H9 (cell line): ENCODE data around the gene TEKT3. TPM values are rescaled to one million over a fixed set of nuclear protein-coding genes. Genes with fewer than 3 reads are reported as not detected.

Experiments used
- DNase-seq: peaks from one replicate; pipeline ENCODE4 v3.0.0-alpha.2; 2017
- H2AFZ ChIP-seq: one replicate; pipeline ENCODE4 v1.6.1; 2013; ENCODE audit warnings: mild to moderate bottlenecking, low read length, control low read depth, moderate library complexity
- H2AK5ac ChIP-seq: 2 replicates; pipeline ENCODE4 v1.6.1; 2013; ENCODE audit warnings: low read length, control low read depth, mixed read lengths; ENCODE audit not compliant: insufficient read length
- H2BK120ac ChIP-seq: one replicate; pipeline ENCODE4 v1.6.1; 2013; ENCODE audit warnings: low read depth, mild to moderate bottlenecking, low read length, control low read depth, inconsistent platforms; ENCODE audit not compliant: poor library complexity, severe bottlenecking
- H2BK12ac ChIP-seq: 2 replicates; pipeline ENCODE4 v1.6.1; 2013; ENCODE audit warnings: low read length, control low read depth, mixed read lengths, low read depth; ENCODE audit not compliant: insufficient read length
- H2BK15ac ChIP-seq: 2 replicates; pipeline ENCODE4 v1.6.1; 2013; ENCODE audit warnings: low read depth, low read length, control low read depth
- H2BK20ac ChIP-seq: one replicate; pipeline ENCODE4 v1.6.1; 2013; ENCODE audit warnings: low read depth, mild to moderate bottlenecking, low read length, control low read depth, inconsistent platforms; ENCODE audit not compliant: poor library complexity, severe bottlenecking
- H2BK5ac ChIP-seq: 2 replicates; pipeline ENCODE4 v1.6.1; 2013; ENCODE audit warnings: low read length, control low read depth, mixed read lengths; ENCODE audit not compliant: insufficient read length
- H3K14ac ChIP-seq: 2 replicates; pipeline ENCODE4 v1.6.1; 2013; ENCODE audit warnings: low read length, control low read depth; ENCODE audit not compliant: insufficient read depth
- H3K18ac ChIP-seq: 2 replicates; pipeline ENCODE4 v1.6.1; 2013; ENCODE audit warnings: low read depth, mild to moderate bottlenecking, mixed read lengths, low read length, control low read depth; ENCODE audit not compliant: insufficient read length
- H3K23ac ChIP-seq: 2 replicates; pipeline ENCODE4 v1.6.1; 2013; ENCODE audit warnings: low read length, control low read depth, mixed read lengths, low read depth; ENCODE audit not compliant: insufficient read length
- H3K23me2 ChIP-seq: 2 replicates; pipeline ENCODE4 v1.6.1; 2013; ENCODE audit warnings: low read depth, mild to moderate bottlenecking, mixed read lengths, low read length, control low read depth; ENCODE audit not compliant: insufficient read length, poor library complexity, severe bottlenecking
- H3K27ac ChIP-seq: 2 replicates; pipeline ENCODE4 v1.5.1; 2013; ENCODE audit warnings: low read length, control low read depth, mixed read lengths, low read depth; ENCODE audit not compliant: insufficient read length
- H3K27me3 ChIP-seq: 2 replicates; pipeline ENCODE4 v1.6.1; 2013; ENCODE audit warnings: low read length, control low read depth, inconsistent platforms; ENCODE audit not compliant: insufficient read depth
- H3K4ac ChIP-seq: 2 replicates; pipeline ENCODE4 v1.6.1; 2013; ENCODE audit warnings: low read depth, mild to moderate bottlenecking, control low read depth, inconsistent platforms, low read length, moderate library complexity
- H3K4me1 ChIP-seq: 2 replicates; pipeline ENCODE4 v1.6.1; 2013; ENCODE audit warnings: low read length, control low read depth, inconsistent platforms; ENCODE audit not compliant: insufficient read depth
- H3K4me2 ChIP-seq: 2 replicates; pipeline ENCODE4 v1.6.1; 2013; ENCODE audit warnings: low read length, control low read depth, mixed read lengths; ENCODE audit not compliant: insufficient read length, insufficient read depth
- H3K56ac ChIP-seq: 2 replicates; pipeline ENCODE4 v1.6.1; 2013; ENCODE audit warnings: low read depth, mild to moderate bottlenecking, mixed read lengths, low read length, control low read depth; ENCODE audit not compliant: insufficient read length
- H3K79me1 ChIP-seq: 2 replicates; pipeline ENCODE4 v1.6.1; 2013; ENCODE audit warnings: low read depth, mild to moderate bottlenecking, moderate library complexity, low read length, control low read depth, inconsistent platforms; ENCODE audit not compliant: insufficient read depth, poor library complexity, severe bottlenecking
- H3K79me2 ChIP-seq: 2 replicates; pipeline ENCODE4 v1.6.1; 2013; ENCODE audit warnings: low read length, control low read depth, inconsistent platforms; ENCODE audit not compliant: insufficient read depth
- H3K9ac ChIP-seq: 2 replicates; pipeline ENCODE4 v1.6.1; 2013; ENCODE audit warnings: low read length, control low read depth, mixed read lengths; ENCODE audit not compliant: insufficient read length; ENCODE audit errors: extremely low read depth
- H3K9me3 ChIP-seq: one replicate; pipeline ENCODE4 v1.6.1; 2013; ENCODE audit warnings: low read depth, low read length, inconsistent platforms; ENCODE audit not compliant: control insufficient read depth
- H3T11ph ChIP-seq: one replicate; pipeline ENCODE4 v1.6.1; 2013; ENCODE audit warnings: mild to moderate bottlenecking, low read length, control low read depth, inconsistent platforms
- H4K20me1 ChIP-seq: one replicate; pipeline ENCODE4 v1.6.1; 2013; ENCODE audit not compliant: control insufficient read depth, insufficient read length, insufficient read depth
- H4K5ac ChIP-seq: 2 replicates; pipeline ENCODE4 v1.6.1; 2013; ENCODE audit warnings: low read depth, mild to moderate bottlenecking, mixed read lengths, low read length, control low read depth; ENCODE audit not compliant: insufficient read length
- H4K8ac ChIP-seq: replicated peaks from 2 replicates; pipeline ENCODE4 v1.6.1; 2013; ENCODE audit warnings: low read length, control low read depth, mixed read lengths, low read depth; ENCODE audit not compliant: insufficient read length
- H4K91ac ChIP-seq: 2 replicates; pipeline ENCODE4 v1.6.1; 2013; ENCODE audit warnings: low read depth, mild to moderate bottlenecking, moderate library complexity, mixed read lengths, low read length, control low read depth; ENCODE audit not compliant: insufficient read length
- H3K27ac Mint-ChIP-seq, 3 experiments: 2 replicates in 2 of 3; 3 replicates in 1 of 3; pipeline ENCODE4 v1.8.0; 2020 to 2021; ENCODE audit warnings: mixed read lengths in 3 of 3, mild to moderate bottlenecking in 1 of 3, moderate library complexity in 1 of 3
- H3K27me3 Mint-ChIP-seq: 2 replicates; pipeline ENCODE4 v1.8.0; 2021; ENCODE audit warnings: low read depth, mild to moderate bottlenecking, moderate library complexity, mixed read lengths
- H3K36me3 Mint-ChIP-seq, 3 experiments: 2 replicates in 2 of 3; 3 replicates in 1 of 3; pipeline ENCODE4 v1.8.0; 2020 to 2021; ENCODE audit warnings: low read depth in 3 of 3, mixed read lengths in 3 of 3; ENCODE audit not compliant: insufficient read depth in 1 of 3
- H3K4me1 Mint-ChIP-seq, 2 experiments: 2 replicates each; pipeline ENCODE4 v1.8.0; 2020; ENCODE audit warnings: mixed read lengths in 2 of 2
- H3K4me3 Mint-ChIP-seq, 2 experiments: 2 replicates in 1 of 2; 3 replicates in 1 of 2; pipeline ENCODE4 v1.8.0; 2020 to 2021; ENCODE audit warnings: mild to moderate bottlenecking in 2 of 2, mixed read lengths in 2 of 2, moderate library complexity in 1 of 2
- H3K9me3 Mint-ChIP-seq, 2 experiments: 2 replicates in 1 of 2; 3 replicates in 1 of 2; pipeline ENCODE4 v1.8.0; 2020; ENCODE audit warnings: mild to moderate bottlenecking in 2 of 2, mixed read lengths in 2 of 2, moderate library complexity in 1 of 2
- WGBS: extraction: QIAGEN DNeasy Blood & Tissue Kit; methylation state at CpG from one replicate; pipeline ENCODE4 v1.1.7; 2013; ENCODE audit warnings: missing lambda C conversion rate, low lambda C conversion rate, mixed read lengths; ENCODE audit not compliant: insufficient read length; ENCODE audit errors: extremely low coverage; 5-methylcytosine and 5-hydroxymethylcytosine counted together
- total RNA-seq: library from RNA; stranded (reverse); gene quantifications from 2 replicates; pipeline ENCODE4 v1.2.1, GENCODE V29; 2021
- TF ChIP-seq, protein P1 (sequence below): fragments of 200-600 bp; sonication (generic); conservative IDR thresholded peaks from 3 replicates; pipeline ENCODE4 v1.8.0; 2021; ENCODE audit warnings: antibody characterized with exemption, mild to moderate bottlenecking

The TEKT3 gene
- total RNA-seq, 1 experiment from 2014 or later, result 0.42 TPM

GRCh38 chr17:15388356-15389041 lies 47.1 kb upstream of the TEKT3 start:
- H2BK5ac ChIP-seq, result no peak overlapping the region
- H2BK12ac ChIP-seq, result no peak overlapping the region
- H3K56ac ChIP-seq, result no peak overlapping the region
- no peak overlapping the region for H2BK20ac ChIP-seq
- H3K9me3 ChIP-seq, result no peaks in the 10 kb centered on the region
- no CpG with 5 or more reads among the region's 8 CpGs for WGBS
- no peak overlapping the region for H2AK5ac ChIP-seq
- Mint-ChIP-seq H3K36me3 (no peaks in the 10 kb centered on the region), H3K27me3 (peaks cover 6% of the 10 kb centered on the region), H3K9me3 (no peaks in the 10 kb centered on the region; a peak in 1 of 5 replicates), H3K4me1 (peaks cover 9% of the 10 kb centered on the region in 2 experiments), H3K27ac (no peak overlapping the region), H3K4me3 (no peak overlapping the region)
- H3K4me1 ChIP-seq, result peaks cover 3% of the 10 kb centered on the region
- no peak overlapping the region for H3T11ph ChIP-seq
- H3K4ac ChIP-seq, result no peak overlapping the region
- no peak overlapping the region for H4K91ac ChIP-seq
- no peaks in the 10 kb centered on the region for H3K23me2 ChIP-seq
- H2BK15ac ChIP-seq, result no peak overlapping the region
- no peak overlapping the region for H2BK120ac ChIP-seq
- H2AFZ ChIP-seq, result no peak overlapping the region
- no peak overlapping the region for H3K14ac ChIP-seq
- no peak overlapping the region for H4K8ac ChIP-seq
- H3K9ac ChIP-seq, result no peak overlapping the region
- TF ChIP-seq, protein P1, sequence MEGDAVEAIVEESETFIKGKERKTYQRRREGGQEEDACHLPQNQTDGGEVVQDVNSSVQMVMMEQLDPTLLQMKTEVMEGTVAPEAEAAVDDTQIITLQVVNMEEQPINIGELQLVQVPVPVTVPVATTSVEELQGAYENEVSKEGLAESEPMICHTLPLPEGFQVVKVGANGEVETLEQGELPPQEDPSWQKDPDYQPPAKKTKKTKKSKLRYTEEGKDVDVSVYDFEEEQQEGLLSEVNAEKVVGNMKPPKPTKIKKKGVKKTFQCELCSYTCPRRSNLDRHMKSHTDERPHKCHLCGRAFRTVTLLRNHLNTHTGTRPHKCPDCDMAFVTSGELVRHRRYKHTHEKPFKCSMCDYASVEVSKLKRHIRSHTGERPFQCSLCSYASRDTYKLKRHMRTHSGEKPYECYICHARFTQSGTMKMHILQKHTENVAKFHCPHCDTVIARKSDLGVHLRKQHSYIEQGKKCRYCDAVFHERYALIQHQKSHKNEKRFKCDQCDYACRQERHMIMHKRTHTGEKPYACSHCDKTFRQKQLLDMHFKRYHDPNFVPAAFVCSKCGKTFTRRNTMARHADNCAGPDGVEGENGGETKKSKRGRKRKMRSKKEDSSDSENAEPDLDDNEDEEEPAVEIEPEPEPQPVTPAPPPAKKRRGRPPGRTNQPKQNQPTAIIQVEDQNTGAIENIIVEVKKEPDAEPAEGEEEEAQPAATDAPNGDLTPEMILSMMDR, result no peak
- no peaks in the 10 kb centered on the region for H3K79me2 ChIP-seq
- no peak overlapping the region for H3K18ac ChIP-seq
- no peak for DNase-seq
- no peaks in the 10 kb centered on the region for H4K20me1 ChIP-seq
- H3K27me3 ChIP-seq, result no peaks in the 10 kb centered on the region
- H3K23ac ChIP-seq, result no peak overlapping the region
- H3K27ac ChIP-seq, result no peak overlapping the region
- H4K5ac ChIP-seq, result no peak overlapping the region
- no peak overlapping the region for H3K4me2 ChIP-seq
- no peaks in the 10 kb centered on the region for H3K79me1 ChIP-seq
